HG02588 (cell line): ENCODE results near the gene AFG1L.
"Not testable (repeated sequence)": the region's sequence is repeated elsewhere in the genome, so short reads cannot be mapped to it uniquely, and the experiment has no call there.

Source experiments
- ATAC-seq: cut with Tn5 transposase; IDR thresholded peaks from one replicate; pipeline ENCODE4 v1.9.1; 2021; ENCODE audit warnings: mild to moderate bottlenecking, moderate library complexity; ENCODE audit not compliant: unreplicated experiment

Gene AFG1L

GRCh38 chr6:108550256-108550655, 255.4 kb downstream of the AFG1L start:
- no peak for ATAC-seq

GRCh38 chr6:108555399-108556052, 260.7 kb downstream of the AFG1L start:
- no peak for ATAC-seq

GRCh38 chr6:108556250-108556649, 261.4 kb downstream of the AFG1L start:
- no peak for ATAC-seq

- no peak for ATAC-seq
Measured at GRCh38 chr6:108556866-108557493, 262.1 kb downstream of the AFG1L start.

GRCh38 chr6:108557494-108558371, 262.9 kb downstream of the AFG1L start:
- ATAC-seq = no peak

- peak; percentile 55 for ATAC-seq
Measured at GRCh38 chr6:108558372-108559096, 263.7 kb downstream of the AFG1L start.

- peak; percentile 46 for ATAC-seq
Measured at GRCh38 chr6:108559097-108559883, 264.4 kb downstream of the AFG1L start.

- no peak for ATAC-seq
Measured at GRCh38 chr6:108559884-108560462, 265.1 kb downstream of the AFG1L start.

GRCh38 chr6:108560463-108561308, 265.8 kb downstream of the AFG1L start, which contains the start of gene FOXO3:
Gene FOXO3, plus strand, starts transcription at chr6:108560917. Its CDS starts 292 bp downstream, at chr6:108561209.
- no peak for ATAC-seq

GRCh38 chr6:108561309-108561647, 266.4 kb downstream of the AFG1L start:
- not testable (repeated sequence) for ATAC-seq

GRCh38 chr6:108561742-108562502, 267.1 kb downstream of the AFG1L start:
- ATAC-seq = no peak

- ATAC-seq = no peak
Measured at GRCh38 chr6:108562503-108562993, 267.7 kb downstream of the AFG1L start.

- no peak for ATAC-seq
Measured at GRCh38 chr6:108563292-108563691, 268.4 kb downstream of the AFG1L start.

- ATAC-seq = no peak
Measured at GRCh38 chr6:108564178-108564577, 269.3 kb downstream of the AFG1L start.

GRCh38 chr6:108565091-108565766, 270.4 kb downstream of the AFG1L start:
- peak; percentile 56 for ATAC-seq

- peak; percentile 39 for ATAC-seq
Measured at GRCh38 chr6:108565893-108566292, 271.0 kb downstream of the AFG1L start.

GRCh38 chr6:108566406-108566805, 271.6 kb downstream of the AFG1L start:
- ATAC-seq = no peak
